Measurements from ENCODE around the gene KRTAP10-4.

- TF ChIP-seq, protein P1, sequence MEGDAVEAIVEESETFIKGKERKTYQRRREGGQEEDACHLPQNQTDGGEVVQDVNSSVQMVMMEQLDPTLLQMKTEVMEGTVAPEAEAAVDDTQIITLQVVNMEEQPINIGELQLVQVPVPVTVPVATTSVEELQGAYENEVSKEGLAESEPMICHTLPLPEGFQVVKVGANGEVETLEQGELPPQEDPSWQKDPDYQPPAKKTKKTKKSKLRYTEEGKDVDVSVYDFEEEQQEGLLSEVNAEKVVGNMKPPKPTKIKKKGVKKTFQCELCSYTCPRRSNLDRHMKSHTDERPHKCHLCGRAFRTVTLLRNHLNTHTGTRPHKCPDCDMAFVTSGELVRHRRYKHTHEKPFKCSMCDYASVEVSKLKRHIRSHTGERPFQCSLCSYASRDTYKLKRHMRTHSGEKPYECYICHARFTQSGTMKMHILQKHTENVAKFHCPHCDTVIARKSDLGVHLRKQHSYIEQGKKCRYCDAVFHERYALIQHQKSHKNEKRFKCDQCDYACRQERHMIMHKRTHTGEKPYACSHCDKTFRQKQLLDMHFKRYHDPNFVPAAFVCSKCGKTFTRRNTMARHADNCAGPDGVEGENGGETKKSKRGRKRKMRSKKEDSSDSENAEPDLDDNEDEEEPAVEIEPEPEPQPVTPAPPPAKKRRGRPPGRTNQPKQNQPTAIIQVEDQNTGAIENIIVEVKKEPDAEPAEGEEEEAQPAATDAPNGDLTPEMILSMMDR (IDR thresholded peaks at IDR 0.05 in 8 of 11, conservative IDR thresholded peaks at IDR 0.05 in 3 of 11): no peak
- no peak for TF ChIP-seq POLR2A (IDR thresholded peaks at IDR 0.05)
Observed at GRCh38 chr21:44544566-44544965, 29.0 kb upstream of the KRTAP10-4 start.

Measured in spleen (tissue), 7 donors.